Measurements from ENCODE around the gene CAPZB.

Gene CAPZB

GRCh38 chr1:19329188-19329587 is 156.2 kb downstream of the CAPZB start:
- DNase-seq (ENCODE audit: low read depth): no peak

GRCh38 chr1:19328486-19328885 is 156.9 kb downstream of the CAPZB start:
- no peak for DNase-seq (ENCODE audit: low read depth)
- no peak overlapping the region for H3K4me3 ChIP-seq (replicated peaks; ENCODE audit: low read depth, low read length)
- no peak for TF ChIP-seq CTCF (IDR thresholded peaks at IDR 0.05; ENCODE audit: low read length, missing control alignments)

More at GRCh38 chr1:19329188-19329587, 156.2 kb downstream of the CAPZB start:
- no peak overlapping the region for H3K4me3 ChIP-seq (replicated peaks; ENCODE audit: low read depth, low read length)
- TF ChIP-seq CTCF (IDR thresholded peaks at IDR 0.05; ENCODE audit: low read length, missing control alignments): no peak

GRCh38 chr1:19327736-19328135 is 157.6 kb downstream of the CAPZB start:
- no peak for DNase-seq (ENCODE audit: low read depth)
- H3K4me3 ChIP-seq (replicated peaks; ENCODE audit: low read depth, low read length): no peak overlapping the region
- TF ChIP-seq CTCF (IDR thresholded peaks at IDR 0.05; ENCODE audit: low read length, missing control alignments): no peak

- H3K4me3 ChIP-seq (replicated peaks; ENCODE audit: low read depth, low read length): no peak overlapping the region
- TF ChIP-seq CTCF (IDR thresholded peaks at IDR 0.05; ENCODE audit: low read length, missing control alignments): no peak
- DNase-seq (ENCODE audit: low read depth): no peak
Measured at GRCh38 chr1:19327301-19327700, 158.0 kb downstream of the CAPZB start.

GRCh38 chr1:19326748-19327065 is 158.6 kb downstream of the CAPZB start:
- no peak for TF ChIP-seq CTCF (IDR thresholded peaks at IDR 0.05; ENCODE audit: low read length, missing control alignments)
- DNase-seq (ENCODE audit: low read depth): no peak
- H3K4me3 ChIP-seq (replicated peaks; ENCODE audit: low read depth, low read length): no peak overlapping the region

- TF ChIP-seq CTCF (IDR thresholded peaks at IDR 0.05; ENCODE audit: low read length, missing control alignments): no peak
- DNase-seq (ENCODE audit: low read depth): no peak
- H3K4me3 ChIP-seq (replicated peaks; ENCODE audit: low read depth, low read length): no peak overlapping the region
Measured at GRCh38 chr1:19325958-19326747, 159.2 kb downstream of the CAPZB start.

GRCh38 chr1:19325368-19325957 is 159.9 kb downstream of the CAPZB start:
- no peak for TF ChIP-seq CTCF (IDR thresholded peaks at IDR 0.05; ENCODE audit: low read length, missing control alignments)
- no peak for DNase-seq (ENCODE audit: low read depth)
- H3K4me3 ChIP-seq (replicated peaks; ENCODE audit: low read depth, low read length): no peak overlapping the region

Measured in fibroblast of pulmonary artery (primary cell).